Lower lobe of right lung (tissue), 2 donors: ENCODE data around the gene DGLUCY. TPM values are rescaled to one million over a fixed set of nuclear protein-coding genes. Genes with fewer than 3 reads are reported as not detected.
"Not testable (repeated sequence)": the region's sequence is repeated elsewhere in the genome, so short reads cannot be mapped to it uniquely, and the experiment has no call there.

ENCODE experiments used
- ATAC-seq, 2 donors: fragments of 200-7000 bp; cut with Tn5 transposase; one replicate each; pipeline ENCODE4 v1.9.1; 2020 to 2022; ENCODE audit warnings: mild to moderate bottlenecking in 2 of 2, moderate library complexity in 2 of 2
- DNase-seq: peaks from one replicate; pipeline ENCODE4 v3.0.0-alpha.2; 2020
- H3K27ac ChIP-seq: fragments of 200-600 bp; one replicate; pipeline ENCODE4 v1.8.0; 2022
- H3K27me3 ChIP-seq: fragments of 200-600 bp; one replicate; pipeline ENCODE4 v1.8.0; 2022; ENCODE audit warnings: low read depth
- H3K36me3 ChIP-seq: fragments of 200-600 bp; one replicate; pipeline ENCODE4 v1.8.0; 2022; ENCODE audit warnings: mild to moderate bottlenecking
- H3K4me1 ChIP-seq: fragments of 200-600 bp; one replicate; pipeline ENCODE4 v1.8.0; 2022
- H3K4me3 ChIP-seq: fragments of 200-600 bp; one replicate; pipeline ENCODE4 v1.8.0; 2022; ENCODE audit warnings: mild to moderate bottlenecking
- H3K9me3 ChIP-seq: fragments of 200-600 bp; one replicate; pipeline ENCODE4 v1.8.0; 2022
- intact Hi-C: fragments of 100-400 bp; cut with DNase I; formaldehyde crosslinking; loops from one replicate; pipeline ENCODE4 v1.11.0; 2022
- total RNA-seq: library from RNA; stranded (reverse); fragmentation: NEBNext Ultra II Directional; extraction: Animal tissue kit (Norgen Biotek cat#: 25700); gene quantifications from one replicate; pipeline ENCODE4 v1.2.1, GENCODE V29; 2021
- TF ChIP-seq, protein P1 (sequence below): fragments of 200-600 bp; IDR thresholded peaks from one replicate; pipeline ENCODE4 v1.8.0; 2022; ENCODE audit warnings: antibody characterized with exemption, mild to moderate bottlenecking
- donor health status: DM: no; HTN: yes; CAD: no; lungs with severe emphysema.

The DGLUCY gene
- total RNA-seq, 1 donor from 2014 or later = 102 TPM

GRCh38 chr14:91225025-91225424 lies 111.2 kb downstream of the DGLUCY start:
- peak overlapping the region; percentile 33 for H3K27ac ChIP-seq
- H3K36me3 ChIP-seq = peaks cover 25% of the 10 kb centered on the region
- H3K9me3 ChIP-seq = no peaks in the 10 kb centered on the region
- TF ChIP-seq, protein P1, sequence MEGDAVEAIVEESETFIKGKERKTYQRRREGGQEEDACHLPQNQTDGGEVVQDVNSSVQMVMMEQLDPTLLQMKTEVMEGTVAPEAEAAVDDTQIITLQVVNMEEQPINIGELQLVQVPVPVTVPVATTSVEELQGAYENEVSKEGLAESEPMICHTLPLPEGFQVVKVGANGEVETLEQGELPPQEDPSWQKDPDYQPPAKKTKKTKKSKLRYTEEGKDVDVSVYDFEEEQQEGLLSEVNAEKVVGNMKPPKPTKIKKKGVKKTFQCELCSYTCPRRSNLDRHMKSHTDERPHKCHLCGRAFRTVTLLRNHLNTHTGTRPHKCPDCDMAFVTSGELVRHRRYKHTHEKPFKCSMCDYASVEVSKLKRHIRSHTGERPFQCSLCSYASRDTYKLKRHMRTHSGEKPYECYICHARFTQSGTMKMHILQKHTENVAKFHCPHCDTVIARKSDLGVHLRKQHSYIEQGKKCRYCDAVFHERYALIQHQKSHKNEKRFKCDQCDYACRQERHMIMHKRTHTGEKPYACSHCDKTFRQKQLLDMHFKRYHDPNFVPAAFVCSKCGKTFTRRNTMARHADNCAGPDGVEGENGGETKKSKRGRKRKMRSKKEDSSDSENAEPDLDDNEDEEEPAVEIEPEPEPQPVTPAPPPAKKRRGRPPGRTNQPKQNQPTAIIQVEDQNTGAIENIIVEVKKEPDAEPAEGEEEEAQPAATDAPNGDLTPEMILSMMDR = no peak
- intact Hi-C loops = no loop called here
- H3K4me3 ChIP-seq = no peak overlapping the region
- peaks cover 70% of the 10 kb centered on the region for H3K4me1 ChIP-seq
- ATAC-seq (peak; percentile 56 to 67), DNase-seq (no peak)
- H3K27me3 ChIP-seq = no peaks in the 10 kb centered on the region

- intact Hi-C loops, H3K27me3 ChIP-seq, ATAC-seq, H3K9me3 ChIP-seq, H3K4me3 ChIP-seq, DNase-seq, H3K27ac ChIP-seq: not testable (repeated sequence)
- peaks cover 25% of the 10 kb centered on the region for H3K36me3 ChIP-seq
- peaks cover 67% of the 10 kb centered on the region for H3K4me1 ChIP-seq
These were observed 112.5 kb downstream of the DGLUCY start for GRCh38 chr14:91226360-91226759.

- no peaks in the 10 kb centered on the region for H3K27me3 ChIP-seq
- intact Hi-C loops = no loop called here
- H3K4me1 ChIP-seq = peaks cover 67% of the 10 kb centered on the region
- H3K4me3 ChIP-seq = no peak overlapping the region
- TF ChIP-seq, protein P1 = no peak
- ATAC-seq (no peak), DNase-seq (no peak)
- H3K27ac ChIP-seq = peak overlapping the region; percentile 31
- no peaks in the 10 kb centered on the region for H3K9me3 ChIP-seq
- H3K36me3 ChIP-seq = peaks cover 25% of the 10 kb centered on the region
These were observed 113.3 kb downstream of the DGLUCY start for GRCh38 chr14:91227183-91227628.

DNA sequence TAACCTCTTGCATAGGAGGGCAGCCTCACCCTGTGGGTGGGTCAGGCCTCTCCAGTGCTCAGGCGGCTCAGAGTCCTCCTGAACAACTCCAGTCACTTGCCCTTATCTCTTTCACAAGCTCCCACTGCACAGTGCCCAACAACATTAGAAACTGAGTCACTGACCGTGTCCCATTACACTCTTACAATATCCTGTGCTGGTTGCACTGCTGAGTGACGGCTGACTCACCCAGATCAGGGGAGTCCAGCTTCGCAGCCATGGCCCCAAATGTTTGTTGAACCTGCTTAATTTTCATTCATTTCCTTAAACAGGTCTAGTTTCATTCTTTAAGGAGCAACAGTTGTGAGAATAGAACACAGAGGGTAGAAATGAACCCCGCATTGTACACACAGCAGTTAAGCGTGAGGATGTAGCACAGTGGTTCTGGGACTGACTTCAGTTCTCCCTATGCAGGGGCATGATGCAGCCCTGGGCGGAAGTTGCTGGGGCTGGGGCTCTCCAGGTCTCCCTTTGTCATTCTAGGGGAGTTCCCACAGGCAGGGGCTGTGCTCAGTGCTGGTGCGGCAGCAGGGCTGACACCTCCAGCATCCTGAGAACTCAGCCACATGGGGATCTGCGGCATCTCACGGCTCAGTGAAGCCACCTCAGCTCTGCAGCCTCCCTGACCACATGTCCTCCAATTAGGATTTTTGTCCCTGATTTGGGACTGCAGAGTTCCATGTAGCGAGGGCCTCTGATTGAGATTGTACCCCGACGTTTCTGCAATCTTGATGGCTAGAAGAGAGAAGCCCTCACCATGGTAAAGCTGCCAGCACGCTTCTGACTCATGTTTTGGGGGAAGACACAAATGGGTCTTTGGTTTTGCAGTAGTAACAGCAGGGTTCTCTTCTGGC lies 114.5 kb downstream of the DGLUCY start:
- no peak overlapping the region for H3K4me3 ChIP-seq
- intact Hi-C loops = no loop called here
- peak overlapping the region; percentile 7 for H3K27ac ChIP-seq
- H3K9me3 ChIP-seq = no peaks in the 10 kb centered on the region
- no peaks in the 10 kb centered on the region for H3K27me3 ChIP-seq
- no peak for ATAC-seq
- no peak for DNase-seq
- TF ChIP-seq, protein P1 = no peak
- H3K36me3 ChIP-seq = peaks cover 25% of the 10 kb centered on the region
- peaks cover 65% of the 10 kb centered on the region for H3K4me1 ChIP-seq

- ATAC-seq = no peak
- no peak overlapping the region for H3K27ac ChIP-seq
- peaks cover 59% of the 10 kb centered on the region for H3K4me1 ChIP-seq
- intact Hi-C loops = no loop called here
- H3K9me3 ChIP-seq = no peaks in the 10 kb centered on the region
- H3K36me3 ChIP-seq = peaks cover 25% of the 10 kb centered on the region
- no peak for DNase-seq
- H3K4me3 ChIP-seq = no peak overlapping the region
- TF ChIP-seq, protein P1 = no peak
- no peaks in the 10 kb centered on the region for H3K27me3 ChIP-seq
These were observed 115.1 kb downstream of the DGLUCY start for GRCh38 chr14:91229005-91229382.

DNA sequence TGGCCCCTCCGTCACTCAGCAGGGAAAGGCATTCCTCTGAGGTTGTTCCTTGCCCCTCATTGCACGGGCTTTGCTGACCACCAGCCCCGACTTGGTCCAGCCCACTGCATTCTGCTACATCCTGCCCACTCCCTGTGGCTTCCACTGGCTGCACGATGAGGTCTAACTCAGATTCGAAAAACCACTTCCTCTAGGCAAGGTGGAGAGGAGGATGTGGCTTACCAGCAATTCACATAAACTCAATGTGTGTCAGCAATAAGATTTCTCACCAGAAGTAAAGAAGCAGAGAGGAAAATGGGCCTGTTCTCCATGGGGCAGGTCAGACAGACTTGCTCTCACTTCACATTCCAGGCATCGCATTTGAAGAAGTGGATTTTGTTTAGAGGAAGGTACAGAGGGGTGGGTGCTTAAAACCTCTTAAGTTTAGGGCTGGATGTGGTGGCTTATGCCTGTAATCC lies 115.9 kb downstream of the DGLUCY start:
- intact Hi-C loops = no loop called here
- TF ChIP-seq, protein P1 = no peak
- H3K27ac ChIP-seq = peak overlapping the region; percentile 24
- H3K36me3 ChIP-seq = peaks cover 19% of the 10 kb centered on the region
- peak; percentile 20 to 30 for ATAC-seq
- no peak overlapping the region for H3K4me3 ChIP-seq
- H3K4me1 ChIP-seq = peaks cover 54% of the 10 kb centered on the region
- DNase-seq = no peak
- no peaks in the 10 kb centered on the region for H3K27me3 ChIP-seq
- no peaks in the 10 kb centered on the region for H3K9me3 ChIP-seq
